Activated T-cell treated with anti-CD3 and anti-CD28 coated beads, Interleukin-2, amount 50 U/mL, for 72 hours (primary cell): Measurements from ENCODE around the gene LRATD1. TPM values are rescaled to one million over a fixed set of nuclear protein-coding genes. Genes with fewer than 3 reads are reported as not detected.
A peak's percentile ranks its signal among the peaks of the same experiment; 100 is the strongest.
"Not testable (repeated sequence)": the region's sequence is repeated elsewhere in the genome, so short reads cannot be mapped to it uniquely, and the experiment has no call there.

ENCODE experiments used
- ATAC-seq, 2 donors: fragments of 150-1000 bp; cut with Tn5 transposase; replicated peaks in 1 of 2; 2 replicates each; pipeline ENCODE4 v1.10.0; 2021; ENCODE audit warnings: moderate library complexity in 2 of 2, mild to moderate bottlenecking in 1 of 2
- DNase-seq, 2 donors: peaks; one replicate each; pipeline ENCODE4 v3.0.0; 2021 to 2022; ENCODE audit warnings: mixed read lengths in 1 of 2
- H3K27ac Mint-ChIP-seq: one replicate; pipeline ENCODE4 v1.8.0; 2022; ENCODE audit warnings: mild to moderate bottlenecking, moderate library complexity, mixed read lengths
- H3K27me3 Mint-ChIP-seq: one replicate; pipeline ENCODE4 v1.8.0; 2022; ENCODE audit warnings: low read depth, mixed read lengths
- H3K36me3 Mint-ChIP-seq, 2 donors: one replicate each; pipeline ENCODE4 v1.8.0; 2022; ENCODE audit warnings: mixed read lengths in 2 of 2, mild to moderate bottlenecking in 1 of 2; ENCODE audit not compliant: insufficient read depth in 2 of 2
- H3K4me1 Mint-ChIP-seq: one replicate; pipeline ENCODE4 v1.8.0; 2022; ENCODE audit warnings: low read depth, mixed read lengths
- H3K4me3 Mint-ChIP-seq, 2 donors: one replicate each; pipeline ENCODE4 v1.8.0; 2022; ENCODE audit warnings: mild to moderate bottlenecking in 2 of 2, mixed read lengths in 2 of 2, moderate library complexity in 2 of 2
- H3K9me3 Mint-ChIP-seq, 2 donors: one replicate each; pipeline ENCODE4 v1.8.0; 2022; ENCODE audit warnings: mixed read lengths in 2 of 2
- total RNA-seq, 2 donors: library from RNA; stranded (reverse); gene quantifications; one replicate each; pipeline ENCODE4 v1.2.3, GENCODE V29; 2022

LRATD1 gene
- total RNA-seq, 2 donors from 2014 or later, result not detected

- H3K27ac Mint-ChIP-seq, result no peak overlapping the region
- peaks cover 3 to 6% of the 10 kb centered on the region in 2 donors for H3K9me3 Mint-ChIP-seq
- DNase-seq (no peak), ATAC-seq (no peak)
- no peaks in the 10 kb centered on the region for H3K4me1 Mint-ChIP-seq
- H3K36me3 Mint-ChIP-seq, result no peaks in the 10 kb centered on the region
- H3K27me3 Mint-ChIP-seq, result peaks cover 6% of the 10 kb centered on the region
- H3K4me3 Mint-ChIP-seq, result no peak overlapping the region
Measured at GRCh38 chr2:14619441-14619840, 13.1 kb upstream of the LRATD1 start.

- ATAC-seq, result no peak
- H3K9me3 Mint-ChIP-seq, result peaks cover 3 to 6% of the 10 kb centered on the region in 2 donors
- no peak overlapping the region for H3K27ac Mint-ChIP-seq
- peaks cover 6% of the 10 kb centered on the region for H3K27me3 Mint-ChIP-seq
- DNase-seq, result no peak
- H3K36me3 Mint-ChIP-seq, result no peaks in the 10 kb centered on the region
- H3K4me3 Mint-ChIP-seq, result no peak overlapping the region
- H3K4me1 Mint-ChIP-seq, result no peaks in the 10 kb centered on the region
Measured at GRCh38 chr2:14621114-14621513, 11.4 kb upstream of the LRATD1 start.

GRCh38 chr2:14621906-14622549 lies 10.5 kb upstream of the LRATD1 start:
- H3K9me3 Mint-ChIP-seq, result peaks cover 3 to 6% of the 10 kb centered on the region in 2 donors
- H3K4me3 Mint-ChIP-seq, result no peak overlapping the region
- peaks cover 6% of the 10 kb centered on the region for H3K27me3 Mint-ChIP-seq
- H3K27ac Mint-ChIP-seq, result no peak overlapping the region
- H3K4me1 Mint-ChIP-seq, result no peaks in the 10 kb centered on the region
- ATAC-seq (no peak), DNase-seq (no peak)
- no peaks in the 10 kb centered on the region for H3K36me3 Mint-ChIP-seq

GRCh38 chr2:14622550-14622939 lies 10.0 kb upstream of the LRATD1 start:
- ATAC-seq, H3K4me1 Mint-ChIP-seq, DNase-seq, H3K9me3 Mint-ChIP-seq, H3K4me3 Mint-ChIP-seq, H3K27me3 Mint-ChIP-seq, H3K36me3 Mint-ChIP-seq, H3K27ac Mint-ChIP-seq: not testable (repeated sequence)

- DNase-seq (no peak), ATAC-seq (no peak)
- H3K27me3 Mint-ChIP-seq, result peaks cover 6% of the 10 kb centered on the region
- H3K36me3 Mint-ChIP-seq, result no peaks in the 10 kb centered on the region
- no peaks in the 10 kb centered on the region for H3K4me1 Mint-ChIP-seq
- H3K9me3 Mint-ChIP-seq, result peaks cover 3 to 6% of the 10 kb centered on the region in 2 donors
- H3K4me3 Mint-ChIP-seq, result no peak overlapping the region
- no peak overlapping the region for H3K27ac Mint-ChIP-seq
Measured at GRCh38 chr2:14623237-14623636, 9.3 kb upstream of the LRATD1 start.

- DNase-seq, result no peak
- Mint-ChIP-seq H3K36me3 (peaks cover 0 to under 1% of the 10 kb centered on the region in 2 donors), H3K9me3 (peaks cover 2 to 3% of the 10 kb centered on the region in 2 donors), H3K27me3 (peaks cover 24% of the 10 kb centered on the region), H3K4me1 (no peaks in the 10 kb centered on the region), H3K27ac (no peak overlapping the region), H3K4me3 (no peak overlapping the region)
- no peak for ATAC-seq
Measured at GRCh38 chr2:14626873-14627272, 5.6 kb upstream of the LRATD1 start.

- ATAC-seq, result no peak
- peaks cover 5% of the 10 kb centered on the region for H3K4me1 Mint-ChIP-seq
- no peak for DNase-seq
- no peak overlapping the region for H3K27ac Mint-ChIP-seq
- peaks cover 0 to 2% of the 10 kb centered on the region in 2 donors for H3K36me3 Mint-ChIP-seq
- H3K27me3 Mint-ChIP-seq, result peaks cover 34% of the 10 kb centered on the region
- no peak overlapping the region for H3K4me3 Mint-ChIP-seq
- H3K9me3 Mint-ChIP-seq, result peaks cover 0 to 2% of the 10 kb centered on the region in 2 donors
Measured at GRCh38 chr2:14628901-14629300, 3.6 kb upstream of the LRATD1 start.

- H3K4me3 Mint-ChIP-seq, result peak overlapping the region in 1 of 2 donors; percentile 40
- peaks cover 0 to 2% of the 10 kb centered on the region in 2 donors for H3K36me3 Mint-ChIP-seq
- no peak overlapping the region for H3K27ac Mint-ChIP-seq
- peaks cover 0 to 2% of the 10 kb centered on the region in 2 donors for H3K9me3 Mint-ChIP-seq
- DNase-seq, result no peak
- no peak for ATAC-seq
- H3K4me1 Mint-ChIP-seq, result peaks cover 5% of the 10 kb centered on the region
- H3K27me3 Mint-ChIP-seq, result peaks cover 45% of the 10 kb centered on the region
Measured at GRCh38 chr2:14631406-14632040, 994 bp upstream of the LRATD1 start.

GRCh38 chr2:14633061-14633460 lies 544 bp downstream of the LRATD1 start:
- Mint-ChIP-seq H3K36me3 (peaks cover 0 to 2% of the 10 kb centered on the region in 2 donors), H3K27ac (no peak overlapping the region), H3K27me3 (peaks cover 55% of the 10 kb centered on the region), H3K4me1 (peaks cover 5% of the 10 kb centered on the region), H3K9me3 (peaks cover 0 to 1% of the 10 kb centered on the region in 2 donors), H3K4me3 (peak overlapping the region in 1 of 2 donors; percentile 1)
- no peak for DNase-seq
- ATAC-seq, result no peak

GRCh38 chr2:14633461-14634181 lies 1.1 kb downstream of the LRATD1 start:
- no peak overlapping the region for H3K4me3 Mint-ChIP-seq
- peaks cover 55% of the 10 kb centered on the region for H3K27me3 Mint-ChIP-seq
- DNase-seq (no peak), ATAC-seq (no peak)
- H3K27ac Mint-ChIP-seq, result no peak overlapping the region
- H3K9me3 Mint-ChIP-seq, result no peaks in the 10 kb centered on the region
- H3K4me1 Mint-ChIP-seq, result peaks cover 5% of the 10 kb centered on the region
- H3K36me3 Mint-ChIP-seq, result peaks cover 0 to 2% of the 10 kb centered on the region in 2 donors

GRCh38 chr2:14634182-14634488 lies 1.6 kb downstream of the LRATD1 start:
- DNase-seq (no peak), ATAC-seq (no peak)
- Mint-ChIP-seq H3K4me1 (peaks cover 5% of the 10 kb centered on the region), H3K36me3 (peaks cover 0 to 2% of the 10 kb centered on the region in 2 donors), H3K27me3 (peaks cover 55% of the 10 kb centered on the region), H3K4me3 (no peak overlapping the region), H3K9me3 (no peaks in the 10 kb centered on the region), H3K27ac (no peak overlapping the region)

- no peak overlapping the region for H3K27ac Mint-ChIP-seq
- peaks cover 0 to 2% of the 10 kb centered on the region in 2 donors for H3K36me3 Mint-ChIP-seq
- ATAC-seq, result peak; percentile 44 to 48
- H3K27me3 Mint-ChIP-seq, result peaks cover 53% of the 10 kb centered on the region
- H3K9me3 Mint-ChIP-seq, result no peaks in the 10 kb centered on the region
- peaks cover 5% of the 10 kb centered on the region for H3K4me1 Mint-ChIP-seq
- no peak overlapping the region for H3K4me3 Mint-ChIP-seq
- DNase-seq, result peak; percentile 34 to 37
Measured at GRCh38 chr2:14634489-14635390, 2.2 kb downstream of the LRATD1 start.
